ENCODE results near the gene KRT33B.
"Not testable (repeated sequence)": the region's sequence is repeated elsewhere in the genome, so short reads cannot be mapped to it uniquely, and the experiment has no call there.

The KRT33B gene

GRCh38 chr17:41347869-41348760 is 21.5 kb downstream of the KRT33B start:
- no peak for DNase-seq (ENCODE audit: low read depth, low spot score)

- not testable (repeated sequence) for DNase-seq (ENCODE audit: low read depth, low spot score)
Observed at GRCh38 chr17:41346421-41346820, 23.2 kb downstream of the KRT33B start.

GRCh38 chr17:41345992-41346391 is 23.6 kb downstream of the KRT33B start:
- no peak for DNase-seq (ENCODE audit: low read depth, low spot score)

- no peak for DNase-seq (ENCODE audit: low read depth, low spot score)
Observed at GRCh38 chr17:41343029-41343428, 26.6 kb downstream of the KRT33B start.

GRCh38 chr17:41340934-41341861 is 28.4 kb downstream of the KRT33B start:
- no peak for DNase-seq (ENCODE audit: low read depth, low spot score)

GRCh38 chr17:41340494-41340893 is 29.1 kb downstream of the KRT33B start:
- no peak for DNase-seq (ENCODE audit: low read depth, low spot score)

GRCh38 chr17:41339571-41340172 is 29.9 kb downstream of the KRT33B start:
- no peak for DNase-seq (ENCODE audit: low read depth, low spot score)

GRCh38 chr17:41338961-41339485 is 30.6 kb downstream of the KRT33B start:
- DNase-seq (ENCODE audit: low read depth, low spot score) = no peak

- DNase-seq (ENCODE audit: low read depth, low spot score) = no peak
Observed at GRCh38 chr17:41335747-41336146, 33.9 kb downstream of the KRT33B start.

GRCh38 chr17:41334385-41335305 is 35.0 kb downstream of the KRT33B start:
- no peak for DNase-seq (ENCODE audit: low read depth, low spot score)

- DNase-seq (ENCODE audit: low read depth, low spot score) = no peak
Observed at GRCh38 chr17:41333836-41334235, 35.8 kb downstream of the KRT33B start.

- DNase-seq (ENCODE audit: low read depth, low spot score) = no peak
Observed at GRCh38 chr17:41333098-41333497, 36.5 kb downstream of the KRT33B start.

GRCh38 chr17:41332239-41332638 is 37.4 kb downstream of the KRT33B start:
- DNase-seq (ENCODE audit: low read depth, low spot score) = no peak

- DNase-seq (ENCODE audit: low read depth, low spot score) = no peak
Observed at GRCh38 chr17:41331606-41332005, 38.0 kb downstream of the KRT33B start.

- DNase-seq (ENCODE audit: low read depth, low spot score) = no peak
Observed at GRCh38 chr17:41329279-41329948, 40.2 kb downstream of the KRT33B start.

GRCh38 chr17:41328207-41328606 is 41.4 kb downstream of the KRT33B start:
- no peak for DNase-seq (ENCODE audit: low read depth, low spot score)

- DNase-seq (ENCODE audit: low read depth, low spot score) = no peak
Observed at GRCh38 chr17:41327411-41328120, 42.0 kb downstream of the KRT33B start.

GRCh38 chr17:41326173-41327145 is 43.2 kb downstream of the KRT33B start:
- DNase-seq (ENCODE audit: low read depth, low spot score) = no peak

Data from smooth muscle cell of the brain vasculature (primary cell).